GM23338 (cell line): ENCODE results near the gene GRK2.

Experiments used
- EZH2 ChIP-seq: fragments of 200-600 bp; sonication (generic); IDR thresholded peaks from one replicate; pipeline ENCODE4 v1.8.0; 2017; ENCODE audit warnings: antibody characterized with exemption, mild to moderate bottlenecking, low read depth; ENCODE audit not compliant: unreplicated experiment
- EZH2phosphoT487 ChIP-seq: fragments of 200-600 bp; sonication (generic); IDR thresholded peaks from one replicate; pipeline ENCODE4 v1.8.1; 2018; ENCODE audit warnings: antibody characterized with exemption; ENCODE audit not compliant: unreplicated experiment
- POLR2AphosphoS5 ChIP-seq: IDR thresholded peaks from 2 replicates; pipeline ENCODE4 v1.6.1; 2016; ENCODE audit warnings: antibody characterized with exemption, low read depth
- STAT1 ChIP-seq: IDR thresholded peaks from one replicate; pipeline ENCODE4 v1.6.1; 2016; ENCODE audit warnings: antibody characterized with exemption; ENCODE audit not compliant: unreplicated experiment
- ZNF114 ChIP-seq: fragments of 250-450 bp; sonication (Bioruptor Pico); IDR thresholded peaks from 2 replicates; pipeline ENCODE4 v1.5.0; 2020; ENCODE audit warnings: mild to moderate bottlenecking, moderate library complexity
- ZNF331 ChIP-seq: fragments of 250-450 bp; sonication (Bioruptor Pico); IDR thresholded peaks from 2 replicates; pipeline ENCODE4 v1.5.0; 2020; ENCODE audit warnings: low read depth, mild to moderate bottlenecking, moderate library complexity
- TF ChIP-seq, protein P1 (sequence below), 2 experiments: fragments of 200-600 bp in 1 of 2; sonication (generic) in 1 of 2; conservative IDR thresholded peaks; 2 replicates each; pipeline versions ENCODE4 v1.5.1 to v1.6.1; 2016 to 2017; ENCODE audit warnings: antibody characterized with exemption in 2 of 2, low read depth in 2 of 2, mild to moderate bottlenecking in 2 of 2, moderate library complexity in 1 of 2
- TF ChIP-seq, protein P2 (sequence below): IDR thresholded peaks from one replicate; pipeline ENCODE4 v1.6.1; 2018; ENCODE audit warnings: antibody characterized with exemption; ENCODE audit not compliant: unreplicated experiment
- TF ChIP-seq, protein P3 (sequence below): IDR thresholded peaks from 2 replicates; pipeline ENCODE4 v1.6.1; 2016; ENCODE audit warnings: antibody characterized with exemption

GRCh38 chr11:67238894-67239782 is 27.1 kb upstream of the GRK2 start:
- TF ChIP-seq, protein P1, sequence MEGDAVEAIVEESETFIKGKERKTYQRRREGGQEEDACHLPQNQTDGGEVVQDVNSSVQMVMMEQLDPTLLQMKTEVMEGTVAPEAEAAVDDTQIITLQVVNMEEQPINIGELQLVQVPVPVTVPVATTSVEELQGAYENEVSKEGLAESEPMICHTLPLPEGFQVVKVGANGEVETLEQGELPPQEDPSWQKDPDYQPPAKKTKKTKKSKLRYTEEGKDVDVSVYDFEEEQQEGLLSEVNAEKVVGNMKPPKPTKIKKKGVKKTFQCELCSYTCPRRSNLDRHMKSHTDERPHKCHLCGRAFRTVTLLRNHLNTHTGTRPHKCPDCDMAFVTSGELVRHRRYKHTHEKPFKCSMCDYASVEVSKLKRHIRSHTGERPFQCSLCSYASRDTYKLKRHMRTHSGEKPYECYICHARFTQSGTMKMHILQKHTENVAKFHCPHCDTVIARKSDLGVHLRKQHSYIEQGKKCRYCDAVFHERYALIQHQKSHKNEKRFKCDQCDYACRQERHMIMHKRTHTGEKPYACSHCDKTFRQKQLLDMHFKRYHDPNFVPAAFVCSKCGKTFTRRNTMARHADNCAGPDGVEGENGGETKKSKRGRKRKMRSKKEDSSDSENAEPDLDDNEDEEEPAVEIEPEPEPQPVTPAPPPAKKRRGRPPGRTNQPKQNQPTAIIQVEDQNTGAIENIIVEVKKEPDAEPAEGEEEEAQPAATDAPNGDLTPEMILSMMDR (conservative IDR thresholded peaks at IDR 0.05; ENCODE audit: low read depth in 2 of 2) = no peak
- no peak for TF ChIP-seq EZH2
- TF ChIP-seq POLR2AphosphoS5 = no peak
- TF ChIP-seq EZH2phosphoT487 = no peak
- TF ChIP-seq, protein P2, sequence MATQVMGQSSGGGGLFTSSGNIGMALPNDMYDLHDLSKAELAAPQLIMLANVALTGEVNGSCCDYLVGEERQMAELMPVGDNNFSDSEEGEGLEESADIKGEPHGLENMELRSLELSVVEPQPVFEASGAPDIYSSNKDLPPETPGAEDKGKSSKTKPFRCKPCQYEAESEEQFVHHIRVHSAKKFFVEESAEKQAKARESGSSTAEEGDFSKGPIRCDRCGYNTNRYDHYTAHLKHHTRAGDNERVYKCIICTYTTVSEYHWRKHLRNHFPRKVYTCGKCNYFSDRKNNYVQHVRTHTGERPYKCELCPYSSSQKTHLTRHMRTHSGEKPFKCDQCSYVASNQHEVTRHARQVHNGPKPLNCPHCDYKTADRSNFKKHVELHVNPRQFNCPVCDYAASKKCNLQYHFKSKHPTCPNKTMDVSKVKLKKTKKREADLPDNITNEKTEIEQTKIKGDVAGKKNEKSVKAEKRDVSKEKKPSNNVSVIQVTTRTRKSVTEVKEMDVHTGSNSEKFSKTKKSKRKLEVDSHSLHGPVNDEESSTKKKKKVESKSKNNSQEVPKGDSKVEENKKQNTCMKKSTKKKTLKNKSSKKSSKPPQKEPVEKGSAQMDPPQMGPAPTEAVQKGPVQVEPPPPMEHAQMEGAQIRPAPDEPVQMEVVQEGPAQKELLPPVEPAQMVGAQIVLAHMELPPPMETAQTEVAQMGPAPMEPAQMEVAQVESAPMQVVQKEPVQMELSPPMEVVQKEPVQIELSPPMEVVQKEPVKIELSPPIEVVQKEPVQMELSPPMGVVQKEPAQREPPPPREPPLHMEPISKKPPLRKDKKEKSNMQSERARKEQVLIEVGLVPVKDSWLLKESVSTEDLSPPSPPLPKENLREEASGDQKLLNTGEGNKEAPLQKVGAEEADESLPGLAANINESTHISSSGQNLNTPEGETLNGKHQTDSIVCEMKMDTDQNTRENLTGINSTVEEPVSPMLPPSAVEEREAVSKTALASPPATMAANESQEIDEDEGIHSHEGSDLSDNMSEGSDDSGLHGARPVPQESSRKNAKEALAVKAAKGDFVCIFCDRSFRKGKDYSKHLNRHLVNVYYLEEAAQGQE = no peak
- TF ChIP-seq, protein P3, sequence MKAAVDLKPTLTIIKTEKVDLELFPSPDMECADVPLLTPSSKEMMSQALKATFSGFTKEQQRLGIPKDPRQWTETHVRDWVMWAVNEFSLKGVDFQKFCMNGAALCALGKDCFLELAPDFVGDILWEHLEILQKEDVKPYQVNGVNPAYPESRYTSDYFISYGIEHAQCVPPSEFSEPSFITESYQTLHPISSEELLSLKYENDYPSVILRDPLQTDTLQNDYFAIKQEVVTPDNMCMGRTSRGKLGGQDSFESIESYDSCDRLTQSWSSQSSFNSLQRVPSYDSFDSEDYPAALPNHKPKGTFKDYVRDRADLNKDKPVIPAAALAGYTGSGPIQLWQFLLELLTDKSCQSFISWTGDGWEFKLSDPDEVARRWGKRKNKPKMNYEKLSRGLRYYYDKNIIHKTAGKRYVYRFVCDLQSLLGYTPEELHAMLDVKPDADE = no peak
- TF ChIP-seq ZNF331 = no peak
- no peak for TF ChIP-seq STAT1
- TF ChIP-seq ZNF114 (CRISPR knock-in tag) = no peak
